GM12874 (cell line): ENCODE results near the gene CPZ.

Experiments used
- TF ChIP-seq, protein P1 (sequence below): IDR thresholded peaks from 2 replicates; pipeline ENCODE4 v1.5.1; 2011; ENCODE audit warnings: low read depth, mild to moderate bottlenecking, control low read depth, low read length, moderate library complexity; ENCODE audit not compliant: insufficient read depth

Gene CPZ

DNA sequence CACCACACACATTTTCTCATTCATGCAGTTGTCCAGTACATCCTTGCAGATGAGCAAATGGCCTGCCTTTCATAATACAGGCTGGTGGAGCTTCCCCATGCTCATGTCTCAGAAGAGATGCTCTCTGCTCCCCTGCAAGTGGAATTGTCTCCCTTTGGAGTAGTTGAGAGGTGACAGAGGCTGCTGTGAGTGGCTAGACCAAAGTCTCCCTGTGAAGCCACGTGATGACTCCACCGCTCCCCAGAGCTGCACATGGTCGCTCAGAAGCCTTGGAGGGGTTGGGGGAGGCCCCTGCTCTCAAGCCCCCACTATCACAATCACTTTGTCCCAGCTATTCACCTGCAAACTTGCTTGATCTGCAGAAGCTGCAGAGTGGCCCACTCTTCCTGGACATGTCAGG is 13.8 kb upstream of the CPZ start:
- TF ChIP-seq, protein P1, sequence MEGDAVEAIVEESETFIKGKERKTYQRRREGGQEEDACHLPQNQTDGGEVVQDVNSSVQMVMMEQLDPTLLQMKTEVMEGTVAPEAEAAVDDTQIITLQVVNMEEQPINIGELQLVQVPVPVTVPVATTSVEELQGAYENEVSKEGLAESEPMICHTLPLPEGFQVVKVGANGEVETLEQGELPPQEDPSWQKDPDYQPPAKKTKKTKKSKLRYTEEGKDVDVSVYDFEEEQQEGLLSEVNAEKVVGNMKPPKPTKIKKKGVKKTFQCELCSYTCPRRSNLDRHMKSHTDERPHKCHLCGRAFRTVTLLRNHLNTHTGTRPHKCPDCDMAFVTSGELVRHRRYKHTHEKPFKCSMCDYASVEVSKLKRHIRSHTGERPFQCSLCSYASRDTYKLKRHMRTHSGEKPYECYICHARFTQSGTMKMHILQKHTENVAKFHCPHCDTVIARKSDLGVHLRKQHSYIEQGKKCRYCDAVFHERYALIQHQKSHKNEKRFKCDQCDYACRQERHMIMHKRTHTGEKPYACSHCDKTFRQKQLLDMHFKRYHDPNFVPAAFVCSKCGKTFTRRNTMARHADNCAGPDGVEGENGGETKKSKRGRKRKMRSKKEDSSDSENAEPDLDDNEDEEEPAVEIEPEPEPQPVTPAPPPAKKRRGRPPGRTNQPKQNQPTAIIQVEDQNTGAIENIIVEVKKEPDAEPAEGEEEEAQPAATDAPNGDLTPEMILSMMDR: no peak

- TF ChIP-seq, protein P1: no peak
Observed at GRCh38 chr4:8579526-8580320, 12.8 kb upstream of the CPZ start.

DNA sequence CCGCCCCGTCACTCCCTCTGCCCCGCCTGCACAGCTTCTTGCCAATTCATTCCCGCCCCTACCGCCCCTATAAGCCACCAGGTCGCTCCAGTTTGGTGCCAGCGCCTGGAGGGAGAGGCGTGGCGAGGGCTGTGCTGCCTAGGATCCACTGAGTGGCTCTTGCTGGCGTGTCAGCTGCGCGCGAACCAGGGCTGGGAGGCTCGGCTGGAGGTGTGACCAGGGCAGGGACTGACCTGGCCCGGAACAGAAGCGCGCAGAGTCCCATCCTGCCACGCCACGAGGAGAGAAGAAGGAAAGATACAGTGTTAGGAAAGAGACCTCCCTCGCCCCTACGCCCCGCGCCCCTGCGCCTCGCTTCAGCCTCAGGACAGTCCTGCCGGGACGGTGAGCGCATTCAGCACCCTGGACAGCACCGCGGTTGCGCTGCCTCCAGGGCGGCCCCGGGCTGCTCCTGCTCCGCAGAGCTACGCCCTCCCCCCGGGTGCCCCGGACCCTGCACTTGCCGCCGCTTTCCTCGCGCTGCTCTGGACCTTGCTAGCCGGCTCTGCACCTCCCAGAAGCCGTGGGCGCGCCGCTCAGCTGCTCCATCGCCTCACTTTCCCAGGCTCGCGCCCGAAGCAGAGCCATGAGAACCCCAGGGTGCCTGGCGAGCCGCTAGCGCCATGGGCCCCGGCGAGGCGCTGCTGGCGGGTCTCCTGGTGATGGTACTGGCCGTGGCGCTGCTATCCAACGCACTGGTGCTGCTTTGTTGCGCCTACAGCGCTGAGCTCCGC is 12.1 kb upstream of the CPZ start, which contains the start of gene GPR78:
Gene GPR78, plus strand, starts transcription at position 72 of the 773 bp plus-strand sequence. Its CDS starts 591 bp downstream, at position 663.
- TF ChIP-seq, protein P1: no peak

- TF ChIP-seq, protein P1: no peak
Observed at GRCh38 chr4:8581094-8581861, 11.3 kb upstream of the CPZ start.

- TF ChIP-seq, protein P1: no peak
Observed at GRCh38 chr4:8582016-8582415, 10.5 kb upstream of the CPZ start.

DNA sequence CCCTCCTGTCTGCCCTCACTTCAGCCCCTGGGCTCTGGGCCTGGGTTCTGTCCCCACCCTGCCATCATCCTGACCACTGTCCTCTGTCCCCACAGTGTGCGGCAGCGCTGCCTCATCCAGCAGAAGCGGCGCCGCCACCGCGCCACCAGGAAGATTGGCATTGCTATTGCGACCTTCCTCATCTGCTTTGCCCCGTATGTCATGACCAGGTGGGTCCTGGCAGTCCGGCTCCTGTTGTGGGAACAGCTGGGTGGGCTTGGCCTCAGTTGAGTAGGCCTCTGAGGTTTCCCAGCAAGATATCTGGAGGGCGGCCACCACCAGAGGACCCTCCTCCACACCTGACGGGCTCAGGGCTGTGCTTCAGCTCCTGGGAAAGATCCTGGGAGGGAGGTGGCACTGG is 10.1 kb upstream of the CPZ start:
- TF ChIP-seq, protein P1: no peak

- TF ChIP-seq, protein P1: no peak
Observed at GRCh38 chr4:8582941-8583654, 9.5 kb upstream of the CPZ start.
